ENCODE data around the gene OR4D1.
"Not testable (repeated sequence)": the region's sequence is repeated elsewhere in the genome, so short reads cannot be mapped to it uniquely, and the experiment has no call there.

DNA sequence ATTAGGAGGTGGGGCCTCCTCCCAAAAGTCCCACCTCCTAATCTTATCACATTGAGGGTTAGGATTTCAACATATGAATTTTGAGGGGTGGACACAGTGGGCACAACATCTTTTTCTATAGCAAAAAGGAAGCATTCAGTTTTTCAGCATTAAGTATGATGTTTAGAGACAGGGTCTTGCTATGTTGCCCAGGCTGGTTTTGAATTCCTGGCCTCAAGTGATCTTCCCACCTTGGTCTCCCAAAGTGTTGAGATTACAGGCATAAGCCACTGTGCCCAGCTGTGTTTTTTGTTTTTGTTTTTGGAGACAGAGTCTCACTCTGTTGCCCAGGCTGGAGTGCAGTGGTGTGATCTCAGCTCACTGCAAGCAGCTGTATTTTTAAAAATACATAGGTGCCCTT lies 46.3 kb upstream of the OR4D1 start:
- not testable (repeated sequence) for TF ChIP-seq MAFK (IDR thresholded peaks at IDR 0.05; ENCODE audit: low read depth, low read length); SMC3 (IDR thresholded peaks at IDR 0.05; ENCODE audit: low read depth, low read length); RCOR1 (IDR thresholded peaks at IDR 0.05; ENCODE audit: insufficient replicate concordance, low read length); MAZ (IDR thresholded peaks at IDR 0.05; ENCODE audit: borderline replicate concordance, low read depth, low read length); POLR2A (IDR thresholded peaks at IDR 0.05; ENCODE audit: low read depth, low read length); RAD21 (IDR thresholded peaks at IDR 0.05; ENCODE audit: low read length); CEBPB (IDR thresholded peaks at IDR 0.05; ENCODE audit: low read depth, low read length); BHLHE40 (IDR thresholded peaks at IDR 0.05; ENCODE audit: low read depth, low read length)
- TF ChIP-seq, protein P1, sequence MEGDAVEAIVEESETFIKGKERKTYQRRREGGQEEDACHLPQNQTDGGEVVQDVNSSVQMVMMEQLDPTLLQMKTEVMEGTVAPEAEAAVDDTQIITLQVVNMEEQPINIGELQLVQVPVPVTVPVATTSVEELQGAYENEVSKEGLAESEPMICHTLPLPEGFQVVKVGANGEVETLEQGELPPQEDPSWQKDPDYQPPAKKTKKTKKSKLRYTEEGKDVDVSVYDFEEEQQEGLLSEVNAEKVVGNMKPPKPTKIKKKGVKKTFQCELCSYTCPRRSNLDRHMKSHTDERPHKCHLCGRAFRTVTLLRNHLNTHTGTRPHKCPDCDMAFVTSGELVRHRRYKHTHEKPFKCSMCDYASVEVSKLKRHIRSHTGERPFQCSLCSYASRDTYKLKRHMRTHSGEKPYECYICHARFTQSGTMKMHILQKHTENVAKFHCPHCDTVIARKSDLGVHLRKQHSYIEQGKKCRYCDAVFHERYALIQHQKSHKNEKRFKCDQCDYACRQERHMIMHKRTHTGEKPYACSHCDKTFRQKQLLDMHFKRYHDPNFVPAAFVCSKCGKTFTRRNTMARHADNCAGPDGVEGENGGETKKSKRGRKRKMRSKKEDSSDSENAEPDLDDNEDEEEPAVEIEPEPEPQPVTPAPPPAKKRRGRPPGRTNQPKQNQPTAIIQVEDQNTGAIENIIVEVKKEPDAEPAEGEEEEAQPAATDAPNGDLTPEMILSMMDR (conservative IDR thresholded peaks at IDR 0.05; ENCODE audit: low read depth, low read length): not testable (repeated sequence)
- TF ChIP-seq, protein P2, sequence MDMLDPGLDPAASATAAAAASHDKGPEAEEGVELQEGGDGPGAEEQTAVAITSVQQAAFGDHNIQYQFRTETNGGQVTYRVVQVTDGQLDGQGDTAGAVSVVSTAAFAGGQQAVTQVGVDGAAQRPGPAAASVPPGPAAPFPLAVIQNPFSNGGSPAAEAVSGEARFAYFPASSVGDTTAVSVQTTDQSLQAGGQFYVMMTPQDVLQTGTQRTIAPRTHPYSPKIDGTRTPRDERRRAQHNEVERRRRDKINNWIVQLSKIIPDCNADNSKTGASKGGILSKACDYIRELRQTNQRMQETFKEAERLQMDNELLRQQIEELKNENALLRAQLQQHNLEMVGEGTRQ (IDR thresholded peaks at IDR 0.05; ENCODE audit: low read depth, low read length): not testable (repeated sequence)

Measured in IMR-90 (cell line).